Posterior vena cava (tissue), 2 donors: Measurements from ENCODE around the gene MATN3. TPM values are rescaled to one million over a fixed set of nuclear protein-coding genes. Genes with fewer than 3 reads are reported as not detected.
"Not testable (repeated sequence)": the region's sequence is repeated elsewhere in the genome, so short reads cannot be mapped to it uniquely, and the experiment has no call there.

ENCODE experiments used
- DNase-seq: peaks from one replicate; pipeline ENCODE4 v3.0.0-alpha.2; 2020; ENCODE audit warnings: low spot score
- intact Hi-C, 2 donors: fragments of 100-400 bp; cut with DNase I; formaldehyde crosslinking; loops; one replicate each; pipeline versions ENCODE4 v1.14.1 to v1.14.2; 2022 to 2023
- long read RNA-seq, 2 donors: library from polyadenylated mRNA; unstranded; transcript quantifications; one replicate each; pipeline ENCODE4 v2.0.0, GENCODE V29; 2020 to 2021
- total RNA-seq, 2 donors: library from RNA; stranded (reverse); fragmentation: NEBNext Ultra II Directional; extraction: Animal tissue kit (Norgen Biotek cat#: 25700); gene quantifications; one replicate each; pipeline ENCODE4 v1.2.1, GENCODE V29; 2021
- donor health status: DM: yes; HTN: yes; CAD: no.
- donor health status: DM: yes; HTN: yes; CAD: no.

The MATN3 gene, protein sequence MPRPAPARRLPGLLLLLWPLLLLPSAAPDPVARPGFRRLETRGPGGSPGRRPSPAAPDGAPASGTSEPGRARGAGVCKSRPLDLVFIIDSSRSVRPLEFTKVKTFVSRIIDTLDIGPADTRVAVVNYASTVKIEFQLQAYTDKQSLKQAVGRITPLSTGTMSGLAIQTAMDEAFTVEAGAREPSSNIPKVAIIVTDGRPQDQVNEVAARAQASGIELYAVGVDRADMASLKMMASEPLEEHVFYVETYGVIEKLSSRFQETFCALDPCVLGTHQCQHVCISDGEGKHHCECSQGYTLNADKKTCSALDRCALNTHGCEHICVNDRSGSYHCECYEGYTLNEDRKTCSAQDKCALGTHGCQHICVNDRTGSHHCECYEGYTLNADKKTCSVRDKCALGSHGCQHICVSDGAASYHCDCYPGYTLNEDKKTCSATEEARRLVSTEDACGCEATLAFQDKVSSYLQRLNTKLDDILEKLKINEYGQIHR
- 1 to 10 TPM; 1.2 to 2.3 TPM for total RNA-seq
- long read RNA-seq, donor 1, result 0 reads
- long read RNA-seq, donor 2, partial matches to known transcripts, result 1 of 1 reads
- long read RNA-seq, donor 2, other reads (novel, unspliced or antisense), result 0 of 1 reads

DNA sequence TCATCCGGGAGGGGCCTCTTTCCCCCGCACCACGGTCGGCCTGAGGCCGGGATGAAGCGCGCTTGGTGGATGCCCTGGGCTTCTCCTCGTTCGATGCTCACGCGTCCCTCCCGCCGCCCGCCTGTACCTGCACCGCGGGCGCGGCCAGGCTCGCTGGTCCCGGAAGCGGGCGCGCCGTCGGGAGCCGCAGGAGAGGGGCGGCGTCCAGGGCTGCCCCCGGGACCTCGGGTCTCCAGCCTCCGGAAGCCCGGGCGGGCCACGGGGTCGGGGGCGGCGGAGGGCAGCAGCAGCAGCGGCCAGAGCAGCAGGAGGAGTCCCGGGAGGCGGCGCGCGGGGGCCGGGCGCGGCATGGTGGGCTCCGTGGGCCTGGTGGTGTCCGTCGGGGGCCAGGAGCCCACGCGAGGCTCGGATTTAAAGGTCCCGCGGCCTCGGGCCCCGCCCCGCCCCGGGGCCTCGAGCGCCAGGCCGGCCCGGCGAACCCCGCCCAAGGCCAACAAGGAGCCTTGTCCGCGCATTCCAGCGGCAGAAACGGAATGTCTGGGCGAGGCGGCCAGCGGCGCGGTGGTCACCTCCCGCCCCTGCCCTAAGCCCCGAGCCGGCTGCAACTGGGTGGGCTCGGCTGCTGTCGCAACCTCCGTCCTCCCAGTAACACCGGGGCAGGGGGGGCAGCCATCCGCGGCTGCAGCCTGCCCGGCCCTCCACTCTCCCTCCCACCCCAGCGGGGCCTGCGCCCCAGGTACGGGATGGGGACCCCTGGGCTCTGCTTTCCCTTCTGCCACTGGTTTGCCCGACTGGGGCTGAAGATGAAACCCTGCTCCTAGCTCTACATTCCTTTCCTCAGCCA, at the start of gene MATN3:
TSS of gene MATN3 (minus strand) at position 387 of the 844 bp plus-strand sequence. CDS start at position 350, 37 bp downstream.
- peak; percentile 82 for DNase-seq
- intact Hi-C loops, result loop anchor here in 1 of 2 donors (5.0 kb wide), 1 partner anchor 85 kb away; no protein-coding TSS in a partner anchor

DNA sequence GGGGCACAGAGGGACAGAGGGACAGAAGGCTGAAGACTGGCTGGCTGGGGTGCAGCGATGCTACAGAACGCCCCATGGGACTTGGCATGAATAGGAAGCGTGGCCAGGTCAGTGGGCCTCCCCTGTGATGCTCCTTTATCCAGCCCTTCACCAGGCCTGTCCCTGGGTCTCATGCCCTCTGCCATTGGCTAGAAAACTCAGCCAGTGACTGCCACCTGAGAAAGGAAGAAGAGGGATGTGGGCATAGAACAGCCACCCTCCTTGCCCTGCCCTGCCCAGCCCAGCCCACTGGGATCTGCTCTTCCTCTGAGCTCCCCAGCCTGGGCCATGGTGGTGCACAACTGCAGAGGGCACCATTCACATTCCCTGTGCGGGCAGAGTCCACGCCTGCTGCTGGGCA, 49.5 kb upstream of the MATN3 start:
- DNase-seq, result no peak
- intact Hi-C loops, result no loop called here

DNA sequence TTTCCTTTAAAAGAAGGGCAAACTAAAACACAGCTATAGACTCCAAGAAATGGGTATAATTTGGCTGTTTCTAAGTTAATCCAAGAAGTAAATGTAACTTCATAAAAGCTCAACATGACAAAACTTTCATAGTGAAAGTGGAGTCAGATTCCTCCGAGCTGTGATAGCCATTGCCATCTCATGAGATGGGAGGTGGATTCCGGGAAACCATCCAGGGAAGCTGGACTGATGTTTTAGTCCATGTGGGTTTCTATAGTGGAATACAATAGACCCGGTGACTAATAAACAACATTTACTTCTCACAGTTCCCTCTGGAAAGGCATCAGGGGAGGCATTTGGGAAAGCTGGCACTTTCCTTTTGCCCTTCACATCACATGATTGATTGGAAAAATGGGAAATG, 49.0 kb upstream of the MATN3 start:
- no peak for DNase-seq
- intact Hi-C loops, result no loop called here

DNA sequence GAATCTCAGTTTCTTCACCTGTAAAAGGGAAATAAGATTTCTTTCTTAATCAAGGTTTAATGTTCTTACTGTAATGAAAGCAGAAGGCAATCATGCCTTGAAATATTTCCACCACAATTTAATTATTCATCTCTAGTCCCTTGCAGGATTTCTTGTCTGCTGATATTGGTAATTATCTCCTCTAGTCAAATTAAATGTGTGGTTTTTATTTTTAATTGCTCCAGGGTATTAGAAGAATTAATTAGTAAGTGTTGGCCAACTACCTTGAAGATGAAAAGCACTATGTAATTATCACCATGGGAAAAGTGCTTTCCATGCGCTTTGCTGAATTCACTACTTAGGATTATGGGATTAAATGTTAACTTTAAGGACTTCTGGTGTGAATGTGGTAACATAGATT, 47.6 kb upstream of the MATN3 start:
- intact Hi-C loops, result no loop called here
- DNase-seq, result no peak

DNA sequence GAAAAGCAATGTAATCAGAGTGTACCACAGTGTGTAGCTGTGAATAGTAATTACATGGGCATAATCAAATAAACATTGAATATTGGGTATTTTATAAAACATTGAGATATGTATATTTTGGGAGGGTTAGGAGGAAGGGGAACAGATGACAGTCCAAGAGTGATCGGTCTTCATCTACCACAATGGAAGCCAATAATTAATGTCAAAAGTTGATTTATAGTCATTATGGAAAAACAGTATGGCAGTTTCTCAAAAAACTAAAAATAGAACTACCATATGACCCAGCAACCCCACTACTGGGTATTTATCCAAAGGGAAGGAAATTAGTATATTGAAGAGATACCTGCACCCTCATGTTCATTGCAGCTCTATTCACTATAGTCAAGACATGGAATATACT, 44.8 kb upstream of the MATN3 start:
- DNase-seq, result no peak
- intact Hi-C loops, result no loop called here

DNA sequence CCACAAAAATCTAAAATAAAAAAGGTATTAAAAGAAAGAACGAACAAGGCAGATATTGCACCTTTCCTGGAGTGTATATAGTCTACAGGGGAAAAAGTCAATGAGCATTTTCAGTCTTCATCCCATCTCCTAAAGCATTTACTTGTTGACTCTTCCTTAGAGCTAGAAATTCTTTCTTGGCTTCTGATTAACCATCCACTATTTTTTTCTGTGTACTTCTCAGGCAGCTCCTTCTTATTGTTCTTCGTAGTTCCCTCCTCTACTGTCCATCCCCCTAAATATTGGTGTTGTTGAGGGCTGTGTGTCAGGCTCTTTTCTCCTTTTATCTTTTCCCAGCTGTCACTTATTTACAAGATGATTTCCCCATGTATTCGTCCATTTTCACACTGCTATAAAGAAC, 42.5 kb upstream of the MATN3 start:
- no peak for DNase-seq
- intact Hi-C loops, result loop anchor here in 1 of 2 donors (5.0 kb wide), 1 partner anchor 37 kb away; no protein-coding TSS in a partner anchor

DNA sequence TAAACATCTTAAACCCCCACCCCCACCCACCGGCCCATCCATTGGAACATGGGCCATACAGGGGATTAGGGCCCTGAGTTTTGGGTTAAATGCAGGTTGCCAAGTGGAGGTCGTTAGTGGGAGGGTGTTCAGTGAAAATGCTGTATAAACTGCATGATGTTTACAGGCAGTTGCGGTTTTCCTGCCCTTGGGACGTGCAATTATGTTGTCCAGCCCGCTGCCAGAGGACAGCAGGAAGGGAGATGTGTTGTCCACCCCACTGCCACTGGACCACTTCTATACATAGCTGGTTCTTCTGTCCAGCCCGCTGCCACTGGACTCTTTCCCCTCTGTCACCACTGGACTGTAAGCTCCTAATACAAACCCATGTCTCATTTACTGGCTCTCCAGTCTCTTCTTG, 41.7 kb upstream of the MATN3 start:
- intact Hi-C loops, result loop anchor here in 1 of 2 donors (5.0 kb wide), 1 partner anchor 38 kb away; no protein-coding TSS in a partner anchor
- no peak for DNase-seq

DNA sequence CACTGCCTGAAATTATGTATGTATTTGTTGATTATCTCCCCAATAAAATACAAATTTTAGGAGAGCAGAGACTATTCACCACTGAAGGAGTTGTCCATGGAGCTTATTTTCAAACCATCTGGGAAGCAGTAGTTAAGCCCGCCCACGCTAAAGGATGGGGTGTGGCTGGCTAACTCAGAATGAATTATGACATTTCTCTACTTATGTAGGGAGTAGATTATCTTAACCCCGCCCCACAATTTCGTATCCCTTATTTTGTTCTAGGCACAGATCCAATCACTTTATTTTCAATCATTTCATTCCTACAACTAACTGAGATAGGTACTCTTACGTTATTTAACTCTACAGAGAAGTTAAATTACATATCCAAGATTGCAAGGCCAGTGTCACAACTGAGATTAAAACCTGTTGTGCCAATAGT, 40.4 kb upstream of the MATN3 start:
- intact Hi-C loops, result loop anchor here in 1 of 2 donors (5.0 kb wide), 1 partner anchor 39 kb away; no protein-coding TSS in a partner anchor

DNA sequence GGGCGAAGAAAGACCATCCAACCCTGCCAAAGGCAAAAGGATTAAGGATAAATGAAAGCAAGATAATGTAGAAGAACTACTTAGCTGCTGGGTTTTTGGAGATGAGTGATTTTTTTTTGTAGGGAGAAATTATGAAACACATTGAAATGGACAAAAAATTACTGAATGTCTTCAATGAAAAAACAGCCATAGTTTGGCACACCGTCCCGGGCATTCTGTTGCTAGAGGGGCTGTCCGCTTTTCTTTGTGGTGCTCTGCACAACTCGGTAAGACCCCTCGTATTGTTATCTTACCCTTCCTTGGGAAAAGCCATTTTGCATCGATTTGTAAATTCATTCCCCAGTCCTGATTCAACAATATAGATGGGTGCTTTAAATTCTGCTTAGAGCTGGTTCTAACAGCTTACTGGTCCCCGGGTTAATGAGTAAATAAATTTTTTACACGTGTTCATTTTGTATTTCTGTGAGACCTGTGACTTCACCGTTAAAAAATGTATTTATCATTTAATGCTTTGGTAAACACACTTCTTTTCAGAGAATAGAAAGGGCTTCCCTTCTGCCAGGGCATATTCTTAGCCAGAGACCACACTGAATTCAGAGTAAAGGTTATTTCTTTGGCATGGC, 39.9 kb upstream of the MATN3 start:
- no peak for DNase-seq
- intact Hi-C loops, result loop anchor here in 1 of 2 donors (5.0 kb wide), 1 partner anchor 40 kb away; no protein-coding TSS in a partner anchor

More for the DNA sequence above, 40.4 kb upstream of the MATN3 start:
- DNase-seq, result peak; percentile 88

DNA sequence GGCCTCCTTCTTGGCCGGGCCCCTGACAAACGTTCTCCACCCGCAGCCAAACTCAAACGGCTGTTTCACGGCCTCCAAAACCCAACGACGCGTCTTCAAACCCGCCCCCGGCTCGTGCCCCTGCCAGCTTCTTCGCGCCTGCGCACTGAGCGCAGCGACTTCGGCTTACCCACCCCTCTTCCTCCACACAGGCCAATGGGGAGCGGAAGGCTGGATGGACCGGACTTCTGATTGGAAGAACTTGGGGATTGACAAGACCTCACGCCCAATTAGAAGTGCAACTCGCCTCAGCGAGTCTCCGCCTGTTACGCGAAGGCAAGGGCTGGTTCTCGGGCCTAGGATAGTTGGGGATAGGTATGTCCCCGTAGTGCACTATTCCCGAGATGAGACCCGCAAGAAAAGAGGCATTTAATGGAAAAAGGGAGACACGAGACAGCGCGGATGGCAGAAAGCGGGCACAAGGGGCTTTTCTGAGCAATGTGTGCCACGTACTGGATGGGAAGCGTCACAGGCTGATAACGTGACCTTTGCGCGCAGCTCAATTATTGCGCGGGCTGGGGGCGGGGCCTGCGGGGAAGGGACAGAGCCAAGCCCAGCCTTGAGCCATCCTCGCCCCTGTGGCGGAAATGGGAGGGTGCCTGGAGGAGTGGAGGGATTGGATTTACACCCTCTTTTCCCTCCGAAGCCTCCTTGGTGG, 39.2 kb upstream of the MATN3 start, which contains the start of gene LAPTM4A:
TSS of gene LAPTM4A (minus strand) at position 97 of the 697 bp plus-strand sequence. CDS start 108 bp downstream, outside the sequence.
- intact Hi-C loops, result loop anchor here in 1 of 2 donors (5.0 kb wide), 1 partner anchor 41 kb away; no protein-coding TSS in a partner anchor
- peak; percentile 99 for DNase-seq

DNA sequence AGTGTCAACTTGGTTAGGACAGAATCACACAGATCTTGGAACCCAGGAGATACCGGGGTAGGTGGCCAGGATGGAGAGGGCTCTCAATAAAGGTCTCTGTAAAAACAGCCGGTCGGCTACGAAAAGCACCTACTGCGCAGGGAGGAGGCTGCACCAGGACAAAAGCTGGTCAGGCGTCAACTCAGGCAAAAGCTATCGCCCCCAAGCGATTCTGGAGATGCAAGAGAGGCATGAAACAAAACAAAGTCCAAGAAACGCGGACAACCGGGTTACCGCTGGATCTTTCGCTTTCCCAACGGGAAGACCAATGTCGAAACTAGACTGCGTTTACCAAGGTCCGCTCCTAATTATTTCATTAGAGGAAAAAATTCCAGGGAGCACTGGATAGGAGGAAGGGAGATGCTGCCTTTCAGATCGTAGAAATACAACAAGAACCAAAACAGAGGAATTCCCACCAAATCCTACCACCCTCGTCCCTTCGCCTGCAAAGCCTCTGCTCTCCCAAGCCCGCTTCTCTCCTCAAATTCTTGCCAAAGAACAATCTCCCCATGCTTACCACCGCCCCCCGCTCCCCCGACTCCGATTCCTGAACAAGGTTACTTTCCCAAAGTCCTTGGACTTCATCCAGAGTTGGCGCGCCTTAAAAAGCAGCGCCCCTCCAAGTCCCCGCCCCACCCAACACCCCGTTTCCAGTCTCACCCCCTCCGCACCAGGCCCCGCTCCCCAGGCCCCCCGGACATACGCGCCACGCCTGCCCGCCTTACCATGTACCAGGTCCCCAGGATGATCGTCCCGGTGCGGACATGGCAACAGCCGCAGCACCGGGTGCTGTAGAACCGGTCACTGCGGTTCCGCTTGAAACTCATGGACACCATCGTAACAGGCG, 38.4 kb upstream of the MATN3 start:
- intact Hi-C loops, result loop anchor here in 1 of 2 donors (5.0 kb wide), 1 partner anchor 41 kb away; no protein-coding TSS in a partner anchor
- DNase-seq, result no peak

DNA sequence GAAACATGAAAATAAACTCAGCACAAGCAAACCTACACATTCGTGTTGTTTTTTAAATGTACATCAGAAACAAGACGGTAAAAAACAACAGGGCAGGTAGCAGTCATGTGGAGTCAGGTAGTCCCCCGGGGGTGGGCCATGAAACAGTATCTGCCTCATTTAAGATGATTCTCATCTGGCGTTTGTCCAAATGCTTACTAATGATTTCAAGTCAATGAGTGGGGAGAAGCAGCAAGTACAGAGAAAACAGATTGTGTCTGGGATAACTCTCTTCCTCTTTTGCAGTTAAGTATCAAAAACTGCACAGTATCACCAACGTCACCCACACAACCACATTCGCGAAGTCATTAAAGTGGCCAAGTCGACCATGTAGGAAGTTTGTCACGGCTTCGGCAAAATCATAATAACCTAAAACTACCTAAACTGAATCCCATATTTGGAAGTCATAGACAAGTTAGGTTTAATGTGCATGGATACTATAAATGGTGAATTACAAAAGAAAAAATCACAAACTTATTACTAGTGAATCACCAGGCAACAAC, 37.7 kb upstream of the MATN3 start:
- no peak for DNase-seq
- intact Hi-C loops, result loop anchor here in 1 of 2 donors (5.0 kb wide), 1 partner anchor 42 kb away; no protein-coding TSS in a partner anchor

DNA sequence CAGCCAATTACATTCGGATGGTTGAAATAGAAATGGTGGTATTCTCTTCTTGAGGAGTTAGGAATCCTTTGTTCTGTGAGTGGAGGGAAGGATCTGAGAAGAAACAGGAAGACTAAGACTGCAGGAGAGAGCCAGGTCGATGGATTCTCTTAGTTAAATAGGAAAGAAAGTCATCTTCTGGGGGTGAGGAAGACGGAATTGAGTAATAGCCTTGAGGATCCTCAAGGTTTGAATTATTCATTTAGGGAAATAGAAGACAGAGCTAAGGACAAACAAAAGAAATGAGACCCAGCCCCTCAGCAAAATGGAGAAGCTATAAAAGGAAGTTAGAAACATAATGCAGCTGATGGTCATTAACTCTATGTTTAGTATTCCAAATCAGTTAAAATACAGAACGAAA, 37.2 kb upstream of the MATN3 start:
- no peak for DNase-seq
- intact Hi-C loops, result loop anchor here in 1 of 2 donors (5.0 kb wide), 1 partner anchor 43 kb away; no protein-coding TSS in a partner anchor

DNA sequence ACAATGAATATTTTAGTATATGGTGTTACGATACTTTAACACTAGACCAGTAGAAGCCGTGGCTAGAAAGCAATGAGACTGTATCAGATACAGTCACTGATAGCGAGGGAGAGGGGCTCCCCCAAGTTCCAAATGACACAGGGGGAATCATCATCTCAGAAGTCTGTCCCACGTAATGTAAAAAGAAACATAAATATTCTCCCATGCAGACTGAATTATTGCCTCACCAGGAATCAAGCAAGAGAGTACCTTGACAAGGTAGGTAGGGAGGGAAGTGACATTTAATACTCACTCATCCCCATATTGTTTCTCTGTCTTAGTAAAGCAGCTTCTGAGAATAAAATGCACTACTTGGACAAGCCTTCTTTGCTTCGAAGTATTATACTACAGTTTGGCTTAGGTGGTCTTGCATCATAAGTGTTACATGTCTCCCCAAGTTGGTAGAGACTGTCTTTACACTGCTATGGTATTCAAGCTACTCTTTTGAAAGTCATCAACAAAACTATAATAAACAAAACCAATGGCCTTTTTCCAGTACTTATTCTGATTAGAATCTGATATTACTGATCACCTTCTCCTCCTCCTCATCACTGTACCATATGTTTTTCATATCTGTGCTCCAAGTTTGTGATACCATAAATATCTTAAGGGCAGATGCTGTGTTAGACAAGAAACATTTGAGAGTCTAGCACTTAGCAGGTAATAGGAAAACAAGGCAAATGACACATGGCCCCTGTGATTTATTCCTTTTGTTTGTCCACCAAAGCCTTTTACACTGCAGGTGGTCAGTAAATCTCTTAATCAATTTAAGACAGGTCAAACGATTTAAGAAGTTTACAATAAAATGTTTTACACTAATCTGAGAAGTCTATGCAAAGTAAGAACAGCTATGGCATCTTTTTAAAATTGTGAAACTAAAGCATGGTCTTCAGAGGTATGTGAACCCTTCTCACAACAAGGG, 36.3 kb upstream of the MATN3 start:
- DNase-seq, result no peak
- intact Hi-C loops, result no loop called here

DNA sequence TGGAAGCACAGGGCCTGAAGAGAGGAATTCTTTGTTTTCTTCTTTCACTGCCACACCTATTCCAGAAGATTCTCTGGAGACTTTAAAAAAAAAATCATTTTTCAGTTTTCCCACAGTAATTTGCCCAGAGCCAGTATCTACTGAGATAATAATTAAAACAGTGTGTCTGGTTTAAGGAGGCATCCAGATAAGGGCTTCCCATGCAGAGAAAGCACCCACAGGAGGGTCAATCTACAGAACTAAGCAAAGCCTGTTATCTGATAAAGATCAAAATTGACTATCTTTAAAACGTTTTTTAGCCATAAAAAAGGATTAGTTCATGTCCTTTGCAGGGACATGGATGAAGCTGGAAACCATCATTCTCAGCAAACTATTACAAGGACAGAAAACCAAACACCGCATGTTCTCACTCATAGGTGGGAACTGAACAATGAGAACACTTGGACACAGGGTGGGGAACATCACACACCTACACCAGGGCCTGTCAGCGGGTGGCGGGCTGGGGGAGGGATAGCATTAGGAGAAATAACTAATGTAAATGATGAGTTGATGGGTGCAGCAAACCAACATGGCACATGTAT, 33.3 kb upstream of the MATN3 start:
- DNase-seq, intact Hi-C loops: not testable (repeated sequence)
